GM12865 (cell line): ENCODE data around the gene HTR3C.

Experiments
- DNase-seq: peaks from one replicate; pipeline ENCODE4 v3.0.0; 2010; ENCODE audit warnings: low read depth
- H3K4me3 ChIP-seq: 2 replicates; pipeline ENCODE4 v1.5.1; 2011; ENCODE audit warnings: mild to moderate bottlenecking, low read depth, low read length, control low read depth
- CTCF ChIP-seq: IDR thresholded peaks from 2 replicates; pipeline ENCODE4 v1.5.1; 2011; ENCODE audit warnings: low read length, control low read depth, low read depth, inconsistent platforms; ENCODE audit not compliant: insufficient read depth; ENCODE audit errors: missing control alignments

Gene HTR3C

GRCh38 chr3:184040010-184040409, 12.8 kb upstream of the HTR3C start:
- DNase-seq: peak; percentile 4
- no peak overlapping the region for H3K4me3 ChIP-seq
- TF ChIP-seq CTCF: no peak

GRCh38 chr3:184042617-184043016, 10.2 kb upstream of the HTR3C start:
- H3K4me3 ChIP-seq: no peak overlapping the region
- DNase-seq: no peak
- no peak for TF ChIP-seq CTCF

GRCh38 chr3:184045995-184046394, 6.9 kb upstream of the HTR3C start:
- TF ChIP-seq CTCF: no peak
- DNase-seq: no peak
- H3K4me3 ChIP-seq: no peak overlapping the region

- H3K4me3 ChIP-seq: no peak overlapping the region
- no peak for TF ChIP-seq CTCF
- no peak for DNase-seq
Measured at GRCh38 chr3:184050217-184050847, 2.5 kb upstream of the HTR3C start.

GRCh38 chr3:184058029-184058428, 5.2 kb downstream of the HTR3C start:
- TF ChIP-seq CTCF: no peak
- H3K4me3 ChIP-seq: no peak overlapping the region
- no peak for DNase-seq

- H3K4me3 ChIP-seq: no peak overlapping the region
- TF ChIP-seq CTCF: no peak
- DNase-seq: no peak
Measured at GRCh38 chr3:184059424-184059823, 6.6 kb downstream of the HTR3C start.

- no peak overlapping the region for H3K4me3 ChIP-seq
- no peak for TF ChIP-seq CTCF
- DNase-seq: no peak
Measured at GRCh38 chr3:184062637-184063036, 9.8 kb downstream of the HTR3C start.
